Measurements from ENCODE around the gene ARRB1. TPM values are rescaled to one million over a fixed set of nuclear protein-coding genes. Genes with fewer than 3 reads are reported as not detected.

ARRB1 gene
- total RNA-seq, 1 experiment from 2014 or later = 116 TPM

DNA sequence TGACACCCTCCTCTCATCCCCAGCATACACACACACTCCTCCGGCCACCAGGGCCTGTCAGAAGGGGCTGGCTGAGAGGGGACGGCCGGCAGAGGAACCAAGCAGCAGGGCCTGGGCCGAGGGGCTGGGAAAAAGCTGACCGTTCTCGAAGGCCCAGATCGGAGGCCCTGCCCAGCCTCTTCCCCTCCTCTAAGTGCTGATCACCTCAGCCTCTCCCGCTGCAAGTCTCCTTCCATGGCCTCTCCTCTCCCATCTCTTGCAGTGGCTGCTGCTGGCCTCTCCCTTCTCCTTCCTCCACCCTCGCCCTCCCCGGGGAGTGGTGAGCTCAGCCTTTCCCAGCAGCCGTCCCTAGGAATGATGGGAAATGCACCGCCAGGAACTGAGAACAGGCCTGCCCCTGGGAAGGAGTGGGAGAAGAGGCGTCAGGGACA lies 39.6 kb downstream of the ARRB1 start:
- Mint-ChIP-seq H3K9me3 (ENCODE audit: unreplicated experiment) (no peaks in the 10 kb centered on the region), H3K27ac (ENCODE audit: unreplicated experiment) (peak overlapping the region; percentile 70), H3K4me1 (ENCODE audit: low read depth, unreplicated experiment) (peaks cover 31% of the 10 kb centered on the region), H3K27me3 (ENCODE audit: insufficient read depth, unreplicated experiment) (no peaks in the 10 kb centered on the region), H3K36me3 (ENCODE audit: insufficient read depth, unreplicated experiment) (peaks cover 7% of the 10 kb centered on the region), H3K4me3 (ENCODE audit: unreplicated experiment) (no peak overlapping the region)
- DNase-seq = no peak
- TF ChIP-seq, protein P1, sequence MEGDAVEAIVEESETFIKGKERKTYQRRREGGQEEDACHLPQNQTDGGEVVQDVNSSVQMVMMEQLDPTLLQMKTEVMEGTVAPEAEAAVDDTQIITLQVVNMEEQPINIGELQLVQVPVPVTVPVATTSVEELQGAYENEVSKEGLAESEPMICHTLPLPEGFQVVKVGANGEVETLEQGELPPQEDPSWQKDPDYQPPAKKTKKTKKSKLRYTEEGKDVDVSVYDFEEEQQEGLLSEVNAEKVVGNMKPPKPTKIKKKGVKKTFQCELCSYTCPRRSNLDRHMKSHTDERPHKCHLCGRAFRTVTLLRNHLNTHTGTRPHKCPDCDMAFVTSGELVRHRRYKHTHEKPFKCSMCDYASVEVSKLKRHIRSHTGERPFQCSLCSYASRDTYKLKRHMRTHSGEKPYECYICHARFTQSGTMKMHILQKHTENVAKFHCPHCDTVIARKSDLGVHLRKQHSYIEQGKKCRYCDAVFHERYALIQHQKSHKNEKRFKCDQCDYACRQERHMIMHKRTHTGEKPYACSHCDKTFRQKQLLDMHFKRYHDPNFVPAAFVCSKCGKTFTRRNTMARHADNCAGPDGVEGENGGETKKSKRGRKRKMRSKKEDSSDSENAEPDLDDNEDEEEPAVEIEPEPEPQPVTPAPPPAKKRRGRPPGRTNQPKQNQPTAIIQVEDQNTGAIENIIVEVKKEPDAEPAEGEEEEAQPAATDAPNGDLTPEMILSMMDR (IDR thresholded peaks at IDR 0.05; ENCODE audit: insufficient read depth in 1 of 2, low read depth in 1 of 2, low read length in 1 of 2, severe bottlenecking in 1 of 2, unreplicated experiment in 1 of 2) = no peak
- Histone ChIP-seq H3K4me1 (peaks cover 10% of the 10 kb centered on the region), H3K27me3 (replicated peaks; ENCODE audit: control insufficient read depth, insufficient read depth, low read length) (no peaks in the 10 kb centered on the region), H3K9me3 (no peaks in the 10 kb centered on the region), H3K36me3 (ENCODE audit: control insufficient read depth, insufficient read depth, low read length) (no peaks in the 10 kb centered on the region), H3K4me3 (ENCODE audit: low read depth, low read length) (no peak overlapping the region)
- POLR2A ChIA-PET = no interaction called here
- no TSS peak for BruUV-seq (replicated peaks)
- intact Hi-C loops (cut with micrococcal nuclease; ENCODE audit: unreplicated experiment) = no loop called here
- CTCF ChIA-PET = no interaction called here

DNA sequence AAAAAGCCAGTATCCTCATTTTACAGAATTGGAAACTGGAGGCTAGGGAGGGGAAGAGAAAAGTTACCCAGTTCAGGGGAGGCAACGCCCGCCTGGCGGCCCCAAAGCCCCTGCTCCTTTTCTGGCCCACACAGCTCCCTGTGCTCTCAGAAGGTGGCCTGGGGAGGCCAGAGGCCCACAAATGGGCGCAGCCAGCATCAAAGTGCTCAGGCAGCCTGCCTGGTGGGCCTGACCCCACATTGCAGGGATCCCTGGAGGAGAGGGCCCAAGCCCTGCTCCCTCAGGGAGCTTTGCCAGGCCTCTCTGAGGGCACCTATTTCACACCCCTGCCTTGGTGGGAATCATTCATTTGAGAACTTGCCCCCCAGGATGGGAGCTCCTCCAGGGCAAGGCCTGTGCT lies 42.5 kb downstream of the ARRB1 start:
- peaks cover 10% of the 10 kb centered on the region for H3K4me1 ChIP-seq
- no peaks in the 10 kb centered on the region for H3K27me3 ChIP-seq (replicated peaks; ENCODE audit: control insufficient read depth, insufficient read depth, low read length)
- intact Hi-C loops (cut with micrococcal nuclease; ENCODE audit: unreplicated experiment) = no loop called here
- Mint-ChIP-seq H3K4me1 (ENCODE audit: low read depth, unreplicated experiment) (peaks cover 41% of the 10 kb centered on the region), H3K4me3 (ENCODE audit: unreplicated experiment) (no peak overlapping the region), H3K27ac (ENCODE audit: unreplicated experiment) (no peak overlapping the region), H3K27me3 (ENCODE audit: insufficient read depth, unreplicated experiment) (no peaks in the 10 kb centered on the region), H3K36me3 (ENCODE audit: insufficient read depth, unreplicated experiment) (peaks cover 11% of the 10 kb centered on the region), H3K9me3 (ENCODE audit: unreplicated experiment) (no peaks in the 10 kb centered on the region)
- ChIA-PET CTCF (no interaction called here), POLR2A (no interaction called here)
- H3K4me3 ChIP-seq (ENCODE audit: low read depth, low read length) = no peak overlapping the region
- no peak for DNase-seq
- no peaks in the 10 kb centered on the region for H3K36me3 ChIP-seq (ENCODE audit: control insufficient read depth, insufficient read depth, low read length)
- TF ChIP-seq, protein P1 (IDR thresholded peaks at IDR 0.05; ENCODE audit: insufficient read depth in 1 of 2, low read depth in 1 of 2, low read length in 1 of 2, severe bottlenecking in 1 of 2, unreplicated experiment in 1 of 2) = no peak
- no TSS peak for BruUV-seq (replicated peaks)
- H3K9me3 ChIP-seq = no peaks in the 10 kb centered on the region

DNA sequence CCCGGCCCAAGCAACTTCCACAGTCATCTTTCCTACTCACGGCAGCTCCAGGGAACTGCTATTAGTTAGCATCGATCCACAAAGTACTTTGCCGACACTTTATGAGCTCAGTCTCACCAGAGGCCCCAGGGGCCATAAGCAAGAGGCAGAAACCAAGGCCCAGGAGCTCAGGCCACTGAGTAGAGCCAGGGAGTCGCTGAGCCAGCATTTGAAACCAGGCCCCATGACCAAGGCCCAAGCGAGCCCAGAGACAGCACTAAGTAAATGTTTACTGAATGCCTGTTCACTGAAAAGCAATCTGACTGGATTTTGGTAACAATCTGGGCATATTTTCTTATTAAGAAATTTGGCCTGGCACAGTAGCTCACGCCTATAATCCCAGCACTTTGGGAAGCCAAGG lies 43.3 kb downstream of the ARRB1 start:
- H3K4me1 Mint-ChIP-seq (ENCODE audit: low read depth, unreplicated experiment) = peaks cover 38% of the 10 kb centered on the region
- no peak for DNase-seq
- ChIA-PET CTCF (interaction anchor here (1.2 to 2.0 kb wide), 2 partner anchors 28 to 79 kb away, joined by 3 to 5 read pairs; no protein-coding TSS in a partner anchor), POLR2A (no interaction called here)
- TF ChIP-seq, protein P1 (IDR thresholded peaks at IDR 0.05; ENCODE audit: insufficient read depth in 1 of 2, low read depth in 1 of 2, low read length in 1 of 2, severe bottlenecking in 1 of 2, unreplicated experiment in 1 of 2) = no peak
- Histone ChIP-seq H3K4me3 (ENCODE audit: low read depth, low read length) (no peak overlapping the region), H3K9me3 (no peaks in the 10 kb centered on the region), H3K27me3 (replicated peaks; ENCODE audit: control insufficient read depth, insufficient read depth, low read length) (no peaks in the 10 kb centered on the region), H3K36me3 (ENCODE audit: control insufficient read depth, insufficient read depth, low read length) (no peaks in the 10 kb centered on the region), H3K4me1 (peaks cover 10% of the 10 kb centered on the region)
- H3K9me3 Mint-ChIP-seq (ENCODE audit: unreplicated experiment) = no peaks in the 10 kb centered on the region
- H3K4me3 Mint-ChIP-seq (ENCODE audit: unreplicated experiment) = no peak overlapping the region
- no peaks in the 10 kb centered on the region for H3K27me3 Mint-ChIP-seq (ENCODE audit: insufficient read depth, unreplicated experiment)
- intact Hi-C loops (cut with micrococcal nuclease; ENCODE audit: unreplicated experiment) = no loop called here
- H3K36me3 Mint-ChIP-seq (ENCODE audit: insufficient read depth, unreplicated experiment) = peaks cover 16% of the 10 kb centered on the region
- H3K27ac Mint-ChIP-seq (ENCODE audit: unreplicated experiment) = no peak overlapping the region
- no TSS peak for BruUV-seq (replicated peaks)

Measured in Caco-2 (cell line).